CD4-positive, alpha-beta T cell treated with Interleukin-15 for 1 hour (primary cell): ENCODE data around the gene IGSF22.
"Not testable (repeated sequence)": the region's sequence is repeated elsewhere in the genome, so short reads cannot be mapped to it uniquely, and the experiment has no call there.

ENCODE experiments used
- DNase-seq: peaks from one replicate; pipeline ENCODE4 v3.0.0-alpha.2; 2020

IGSF22 gene

GRCh38 chr11:18709414-18709813 is 16.6 kb downstream of the IGSF22 start:
- no peak for DNase-seq

GRCh38 chr11:18707811-18708340 is 18.1 kb downstream of the IGSF22 start:
- DNase-seq, result no peak

GRCh38 chr11:18706330-18707243 is 19.4 kb downstream of the IGSF22 start:
- DNase-seq, result peak; percentile 65

GRCh38 chr11:18705651-18706281 is 20.2 kb downstream of the IGSF22 start:
- no peak for DNase-seq

GRCh38 chr11:18704698-18705097 is 21.3 kb downstream of the IGSF22 start:
- DNase-seq, result no peak

- no peak for DNase-seq
Measured at GRCh38 chr11:18704045-18704645, 21.8 kb downstream of the IGSF22 start.

- DNase-seq, result no peak
Measured at GRCh38 chr11:18703001-18703763, 22.8 kb downstream of the IGSF22 start.

- DNase-seq, result no peak
Measured at GRCh38 chr11:18701614-18702216, 24.3 kb downstream of the IGSF22 start.

GRCh38 chr11:18700872-18701271 is 25.1 kb downstream of the IGSF22 start:
- no peak for DNase-seq

GRCh38 chr11:18700375-18700774 is 25.6 kb downstream of the IGSF22 start:
- no peak for DNase-seq

GRCh38 chr11:18699848-18700261 is 26.1 kb downstream of the IGSF22 start:
- no peak for DNase-seq

GRCh38 chr11:18699269-18699596 is 26.8 kb downstream of the IGSF22 start:
- no peak for DNase-seq

- peak; percentile 96 for DNase-seq
Measured at GRCh38 chr11:18698341-18699268, 27.4 kb downstream of the IGSF22 start, which contains the start of gene TMEM86A. TSS of gene TMEM86A (plus strand) at chr11:18698779. CDS start at chr11:18698887, 108 bp downstream.

GRCh38 chr11:18697576-18697975 is 28.4 kb downstream of the IGSF22 start:
- no peak for DNase-seq

- no peak for DNase-seq
Measured at GRCh38 chr11:18696638-18697225, 29.3 kb downstream of the IGSF22 start.

GRCh38 chr11:18692941-18693760 is 32.8 kb downstream of the IGSF22 start:
- DNase-seq, result no peak

- not testable (repeated sequence) for DNase-seq
Measured at GRCh38 chr11:18691467-18692140, 34.4 kb downstream of the IGSF22 start.

GRCh38 chr11:18684267-18684666 is 41.7 kb downstream of the IGSF22 start:
- DNase-seq, result no peak

GRCh38 chr11:18682466-18682865 is 43.5 kb downstream of the IGSF22 start:
- no peak for DNase-seq
